Measurements from ENCODE around the gene DENND10.
"Not testable (repeated sequence)": the region's sequence is repeated elsewhere in the genome, so short reads cannot be mapped to it uniquely, and the experiment has no call there.

Gene DENND10

GRCh38 chr10:119079599-119080520, 24.1 kb upstream of the DENND10 start:
- no peaks in the 10 kb centered on the region for H3K9me3 ChIP-seq (ENCODE audit: control insufficient read depth, insufficient read depth, low read length)
- H3K27me3 ChIP-seq (ENCODE audit: control insufficient read depth, insufficient read depth, low read length): no peaks in the 10 kb centered on the region
- no peaks in the 10 kb centered on the region for H3K36me3 ChIP-seq (ENCODE audit: control insufficient read depth, insufficient read depth, low read length)
- H3K9ac ChIP-seq (ENCODE audit: low read depth, low read length): peak overlapping the region; percentile 99
- peaks cover 2% of the 10 kb centered on the region for H3K4me1 ChIP-seq (ENCODE audit: control insufficient read depth, insufficient read depth, low read length)
- peak overlapping the region; percentile 81 for H3K4me3 ChIP-seq (ENCODE audit: low read depth, low read length)

DNA sequence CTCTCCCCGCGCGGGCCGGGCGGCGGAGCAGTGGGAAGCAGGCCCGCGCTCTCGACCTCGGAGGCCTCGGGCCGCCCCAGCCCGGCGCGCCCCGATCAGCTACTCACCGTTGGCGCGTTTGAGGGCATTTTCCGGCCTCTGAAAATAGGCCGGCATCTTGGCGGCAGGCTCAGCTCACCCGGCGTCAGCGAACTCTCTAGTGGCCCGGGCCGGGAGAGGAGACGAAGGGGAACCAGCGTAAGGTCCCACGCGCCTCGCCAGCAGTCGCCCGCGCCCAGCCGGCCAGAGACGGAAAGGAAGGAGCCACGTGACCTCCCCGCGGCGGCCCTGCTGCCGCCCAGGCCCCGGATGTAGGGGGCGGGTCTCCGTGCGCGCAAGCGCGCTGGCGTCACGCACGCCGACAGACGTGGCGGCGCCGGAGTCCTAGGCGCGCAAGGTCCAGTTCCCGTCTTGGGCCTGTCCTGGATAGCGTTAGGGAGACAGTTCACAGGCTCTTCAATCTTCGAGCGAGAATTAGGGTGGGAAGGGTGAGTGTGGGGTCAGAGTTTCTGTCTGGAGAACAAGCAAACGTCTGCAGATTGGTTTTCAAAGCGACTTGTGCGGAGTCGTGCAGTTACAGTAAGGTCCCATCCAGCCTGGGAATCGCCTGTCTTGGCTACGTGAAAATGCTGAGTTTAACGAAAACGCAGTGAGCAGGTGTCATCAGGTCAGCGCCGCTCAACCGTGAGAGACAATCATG, 23.2 kb upstream of the DENND10 start, which contains the start of gene EIF3A:
Gene EIF3A (minus strand): TSS at position 297 of the 739 bp plus-strand sequence. CDS start 141 bp downstream, at position 156.
- no peaks in the 10 kb centered on the region for H3K9me3 ChIP-seq (ENCODE audit: control insufficient read depth, insufficient read depth, low read length)
- no peaks in the 10 kb centered on the region for H3K4me1 ChIP-seq (ENCODE audit: control insufficient read depth, insufficient read depth, low read length)
- peak within 1 kb of the TSS; percentile 99 for H3K9ac ChIP-seq (ENCODE audit: low read depth, low read length)
- no peaks in the 10 kb centered on the region for H3K36me3 ChIP-seq (ENCODE audit: control insufficient read depth, insufficient read depth, low read length)
- H3K27me3 ChIP-seq (ENCODE audit: control insufficient read depth, insufficient read depth, low read length): no peaks in the 10 kb centered on the region
- H3K4me3 ChIP-seq (ENCODE audit: low read depth, low read length): peak within 1 kb of the TSS; percentile 81

DNA sequence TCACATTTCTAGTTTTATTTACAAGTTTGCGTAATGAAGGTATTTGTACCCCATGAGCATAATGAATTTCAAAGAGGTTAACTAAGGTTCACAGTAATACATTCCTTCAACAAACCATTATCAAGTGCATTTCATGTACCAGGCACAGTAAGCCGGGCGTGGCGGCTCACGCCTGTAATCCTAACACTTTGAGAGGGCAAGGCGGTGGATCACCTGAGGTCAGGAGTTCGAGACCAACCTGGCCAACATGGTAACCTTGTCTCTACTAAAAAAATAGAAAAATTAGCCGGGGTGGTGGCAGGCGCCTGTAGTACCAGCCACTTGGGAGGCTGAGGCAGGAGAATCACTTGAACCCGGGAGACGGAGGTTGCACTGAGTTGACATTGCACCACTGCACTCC, 19.0 kb upstream of the DENND10 start:
- Histone ChIP-seq H3K9ac (ENCODE audit: low read depth, low read length) (no peak overlapping the region), H3K9me3 (ENCODE audit: control insufficient read depth, insufficient read depth, low read length) (no peaks in the 10 kb centered on the region), H3K27me3 (ENCODE audit: control insufficient read depth, insufficient read depth, low read length) (no peaks in the 10 kb centered on the region), H3K36me3 (ENCODE audit: control insufficient read depth, insufficient read depth, low read length) (no peaks in the 10 kb centered on the region), H3K4me3 (ENCODE audit: low read depth, low read length) (no peak overlapping the region), H3K4me1 (ENCODE audit: control insufficient read depth, insufficient read depth, low read length) (no peaks in the 10 kb centered on the region)

GRCh38 chr10:119087271-119087882, 16.5 kb upstream of the DENND10 start:
- Histone ChIP-seq H3K36me3 (ENCODE audit: control insufficient read depth, insufficient read depth, low read length) (no peaks in the 10 kb centered on the region), H3K9ac (ENCODE audit: low read depth, low read length) (no peak overlapping the region), H3K9me3 (ENCODE audit: control insufficient read depth, insufficient read depth, low read length) (no peaks in the 10 kb centered on the region), H3K4me3 (ENCODE audit: low read depth, low read length) (no peak overlapping the region), H3K4me1 (ENCODE audit: control insufficient read depth, insufficient read depth, low read length) (no peaks in the 10 kb centered on the region), H3K27me3 (ENCODE audit: control insufficient read depth, insufficient read depth, low read length) (no peaks in the 10 kb centered on the region)

DNA sequence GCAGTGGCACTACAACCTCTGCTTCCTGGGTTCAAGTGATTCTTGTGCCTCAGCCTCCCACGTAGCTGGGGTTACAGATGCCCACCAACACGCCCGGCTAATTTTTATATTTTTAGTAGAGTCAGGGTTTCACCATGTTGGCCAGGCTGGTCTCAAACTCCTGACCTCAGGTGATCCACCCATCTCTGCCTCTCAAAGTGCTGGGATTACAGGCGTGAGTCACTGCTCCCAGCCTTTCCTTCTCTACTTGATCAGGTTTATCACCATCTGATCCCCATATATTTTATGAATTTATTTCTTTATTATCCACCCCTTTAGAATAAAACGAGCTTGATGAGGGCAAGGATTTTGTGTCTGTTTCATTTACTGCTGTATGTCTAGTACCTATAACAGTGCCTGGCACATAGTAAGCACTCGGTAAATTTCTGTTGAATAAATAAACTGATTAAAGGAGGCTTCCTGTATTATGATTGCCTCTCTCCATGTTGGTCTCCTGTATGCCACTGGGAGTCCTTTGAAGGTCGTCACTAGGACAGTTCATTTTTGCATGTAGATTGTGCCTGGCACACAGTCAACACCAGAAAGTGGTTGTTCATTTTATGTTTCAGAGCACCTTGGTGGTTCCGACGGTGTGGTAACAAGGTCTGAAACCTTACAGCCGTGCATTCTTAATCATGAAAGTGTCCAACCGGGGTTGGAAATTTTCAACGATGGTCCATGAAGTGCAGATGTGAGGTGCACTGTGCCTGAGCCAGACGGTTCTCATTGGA, 13.7 kb upstream of the DENND10 start:
- Histone ChIP-seq H3K4me3 (ENCODE audit: low read depth, low read length) (no peak overlapping the region), H3K27me3 (ENCODE audit: control insufficient read depth, insufficient read depth, low read length) (no peaks in the 10 kb centered on the region), H3K4me1 (ENCODE audit: control insufficient read depth, insufficient read depth, low read length) (no peaks in the 10 kb centered on the region), H3K9me3 (ENCODE audit: control insufficient read depth, insufficient read depth, low read length) (no peaks in the 10 kb centered on the region), H3K9ac (ENCODE audit: low read depth, low read length) (no peak overlapping the region), H3K36me3 (ENCODE audit: control insufficient read depth, insufficient read depth, low read length) (no peaks in the 10 kb centered on the region)

DNA sequence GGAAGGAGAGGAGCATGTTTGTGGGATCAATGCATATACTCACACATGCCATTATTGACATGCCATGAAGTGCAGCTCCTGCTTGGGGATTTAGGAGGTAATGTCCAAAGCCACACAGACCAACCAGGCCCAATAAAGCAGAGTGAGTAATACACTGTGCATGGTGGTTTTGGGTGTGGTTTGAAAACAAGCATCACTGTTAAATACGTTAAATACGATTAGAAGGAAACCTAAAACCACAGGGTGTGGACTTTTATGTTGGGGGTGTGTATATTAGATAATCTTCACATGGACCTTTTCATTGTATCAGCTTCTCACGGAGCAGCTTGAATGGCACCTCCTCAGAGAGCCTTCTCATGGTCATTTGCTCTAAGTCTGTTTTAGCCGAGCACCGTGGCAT, 12.9 kb upstream of the DENND10 start:
- H3K4me3 ChIP-seq (ENCODE audit: low read depth, low read length): no peak overlapping the region
- no peak overlapping the region for H3K9ac ChIP-seq (ENCODE audit: low read depth, low read length)
- H3K36me3 ChIP-seq (ENCODE audit: control insufficient read depth, insufficient read depth, low read length): no peaks in the 10 kb centered on the region
- no peaks in the 10 kb centered on the region for H3K27me3 ChIP-seq (ENCODE audit: control insufficient read depth, insufficient read depth, low read length)
- H3K9me3 ChIP-seq (ENCODE audit: control insufficient read depth, insufficient read depth, low read length): no peaks in the 10 kb centered on the region
- no peaks in the 10 kb centered on the region for H3K4me1 ChIP-seq (ENCODE audit: control insufficient read depth, insufficient read depth, low read length)

- H3K4me1 ChIP-seq (ENCODE audit: control insufficient read depth, insufficient read depth, low read length): no peaks in the 10 kb centered on the region
- no peaks in the 10 kb centered on the region for H3K27me3 ChIP-seq (ENCODE audit: control insufficient read depth, insufficient read depth, low read length)
- H3K9ac ChIP-seq (ENCODE audit: low read depth, low read length): no peak overlapping the region
- no peak overlapping the region for H3K4me3 ChIP-seq (ENCODE audit: low read depth, low read length)
- no peaks in the 10 kb centered on the region for H3K9me3 ChIP-seq (ENCODE audit: control insufficient read depth, insufficient read depth, low read length)
- H3K36me3 ChIP-seq (ENCODE audit: control insufficient read depth, insufficient read depth, low read length): no peaks in the 10 kb centered on the region
Measured at GRCh38 chr10:119095640-119096039, 8.3 kb upstream of the DENND10 start.

GRCh38 chr10:119096641-119097415, 7.1 kb upstream of the DENND10 start:
- H3K4me1 ChIP-seq (ENCODE audit: control insufficient read depth, insufficient read depth, low read length); H3K9ac ChIP-seq (ENCODE audit: low read depth, low read length); H3K4me3 ChIP-seq (ENCODE audit: low read depth, low read length): not testable (repeated sequence)

GRCh38 chr10:119098576-119098975, 5.3 kb upstream of the DENND10 start:
- H3K36me3 ChIP-seq (ENCODE audit: control insufficient read depth, insufficient read depth, low read length): no peaks in the 10 kb centered on the region
- H3K9ac ChIP-seq (ENCODE audit: low read depth, low read length): no peak overlapping the region
- H3K27me3 ChIP-seq (ENCODE audit: control insufficient read depth, insufficient read depth, low read length): no peaks in the 10 kb centered on the region
- H3K4me3 ChIP-seq (ENCODE audit: low read depth, low read length): no peak overlapping the region
- no peaks in the 10 kb centered on the region for H3K9me3 ChIP-seq (ENCODE audit: control insufficient read depth, insufficient read depth, low read length)
- H3K4me1 ChIP-seq (ENCODE audit: control insufficient read depth, insufficient read depth, low read length): peaks cover 3% of the 10 kb centered on the region

More at GRCh38 chr10:119096641-119097415, 7.1 kb upstream of the DENND10 start:
- H3K9me3 ChIP-seq (ENCODE audit: control insufficient read depth, insufficient read depth, low read length); H3K36me3 ChIP-seq (ENCODE audit: control insufficient read depth, insufficient read depth, low read length); H3K27me3 ChIP-seq (ENCODE audit: control insufficient read depth, insufficient read depth, low read length): not testable (repeated sequence)

GRCh38 chr10:119100434-119101238, 3.3 kb upstream of the DENND10 start:
- peaks cover 6% of the 10 kb centered on the region for H3K4me1 ChIP-seq (ENCODE audit: control insufficient read depth, insufficient read depth, low read length)
- H3K27me3 ChIP-seq (ENCODE audit: control insufficient read depth, insufficient read depth, low read length): no peaks in the 10 kb centered on the region
- H3K36me3 ChIP-seq (ENCODE audit: control insufficient read depth, insufficient read depth, low read length): no peaks in the 10 kb centered on the region
- no peak overlapping the region for H3K9ac ChIP-seq (ENCODE audit: low read depth, low read length)
- no peaks in the 10 kb centered on the region for H3K9me3 ChIP-seq (ENCODE audit: control insufficient read depth, insufficient read depth, low read length)
- no peak overlapping the region for H3K4me3 ChIP-seq (ENCODE audit: low read depth, low read length)
